GM18858 (cell line): ENCODE results near the gene LRRC8C.

ENCODE experiments used
- ATAC-seq: cut with Tn5 transposase; IDR thresholded peaks from one replicate; pipeline ENCODE4 v1.9.1; 2021; ENCODE audit not compliant: unreplicated experiment

Gene LRRC8C

GRCh38 chr1:89728381-89728780, 95.5 kb downstream of the LRRC8C start:
- ATAC-seq, result no peak

GRCh38 chr1:89732206-89732605, 99.3 kb downstream of the LRRC8C start:
- ATAC-seq, result no peak

- no peak for ATAC-seq
These were observed 99.8 kb downstream of the LRRC8C start for GRCh38 chr1:89732643-89733222.

GRCh38 chr1:89733748-89734147, 100.8 kb downstream of the LRRC8C start:
- no peak for ATAC-seq

- ATAC-seq, result no peak
These were observed 101.5 kb downstream of the LRRC8C start for GRCh38 chr1:89734442-89734841.

- ATAC-seq, result no peak
These were observed 102.6 kb downstream of the LRRC8C start for GRCh38 chr1:89735479-89735878.

- ATAC-seq, result no peak
These were observed 104.2 kb downstream of the LRRC8C start for GRCh38 chr1:89736937-89737733.

- ATAC-seq, result no peak
These were observed 105.1 kb downstream of the LRRC8C start for GRCh38 chr1:89737985-89738510.

- no peak for ATAC-seq
These were observed 106.3 kb downstream of the LRRC8C start for GRCh38 chr1:89739013-89739843.

- ATAC-seq, result no peak
These were observed 106.9 kb downstream of the LRRC8C start for GRCh38 chr1:89739844-89740216.

GRCh38 chr1:89743788-89744187, 110.9 kb downstream of the LRRC8C start:
- ATAC-seq, result no peak

- no peak for ATAC-seq
These were observed 113.7 kb downstream of the LRRC8C start for GRCh38 chr1:89746424-89747149.

GRCh38 chr1:89753761-89754160, 120.8 kb downstream of the LRRC8C start:
- ATAC-seq, result no peak

GRCh38 chr1:89754518-89754917, 121.6 kb downstream of the LRRC8C start:
- no peak for ATAC-seq

- no peak for ATAC-seq
These were observed 122.7 kb downstream of the LRRC8C start for GRCh38 chr1:89755591-89755990.

- ATAC-seq, result peak; percentile 54
These were observed 124.6 kb downstream of the LRRC8C start for GRCh38 chr1:89757532-89757931.

- no peak for ATAC-seq
These were observed 125.2 kb downstream of the LRRC8C start for GRCh38 chr1:89758156-89758555.

- no peak for ATAC-seq
These were observed 126.1 kb downstream of the LRRC8C start for GRCh38 chr1:89759036-89759435.

GRCh38 chr1:89760496-89760895, 127.6 kb downstream of the LRRC8C start:
- no peak for ATAC-seq

GRCh38 chr1:89761338-89761737, 128.4 kb downstream of the LRRC8C start:
- no peak for ATAC-seq

- ATAC-seq, result no peak
These were observed 129.0 kb downstream of the LRRC8C start for GRCh38 chr1:89761901-89762300.
